Left ventricle myocardium superior (tissue), 1 donor: ENCODE data around the gene TRPM1. TPM values are rescaled to one million over a fixed set of nuclear protein-coding genes. Genes with fewer than 3 reads are reported as not detected.
A peak's percentile ranks its signal among the peaks of the same experiment; 100 is the strongest.

Experiments
- ATAC-seq: fragments of 200-7000 bp; cut with Tn5 transposase; one replicate; pipeline ENCODE4 v1.9.1; 2020; ENCODE audit warnings: mild to moderate bottlenecking, moderate library complexity
- DNase-seq: peaks from one replicate; pipeline ENCODE4 v3.0.0-alpha.2; 2020
- intact Hi-C: fragments of 100-400 bp; cut with micrococcal nuclease; formaldehyde crosslinking; loops from one replicate; pipeline ENCODE4 v1.11.0; 2022
- total RNA-seq: library from RNA; stranded (reverse); fragmentation: NEBNext Ultra II Directional; extraction: Animal tissue kit (Norgen Biotek cat#: 25700); gene quantifications from one replicate; pipeline ENCODE4 v1.2.1, GENCODE V29; 2021
- donor health status: DM: no; HTN: yes; CAD: no; lungs with severe emphysema.

TRPM1 gene
- total RNA-seq, 1 donor from 2014 or later, result not detected

DNA sequence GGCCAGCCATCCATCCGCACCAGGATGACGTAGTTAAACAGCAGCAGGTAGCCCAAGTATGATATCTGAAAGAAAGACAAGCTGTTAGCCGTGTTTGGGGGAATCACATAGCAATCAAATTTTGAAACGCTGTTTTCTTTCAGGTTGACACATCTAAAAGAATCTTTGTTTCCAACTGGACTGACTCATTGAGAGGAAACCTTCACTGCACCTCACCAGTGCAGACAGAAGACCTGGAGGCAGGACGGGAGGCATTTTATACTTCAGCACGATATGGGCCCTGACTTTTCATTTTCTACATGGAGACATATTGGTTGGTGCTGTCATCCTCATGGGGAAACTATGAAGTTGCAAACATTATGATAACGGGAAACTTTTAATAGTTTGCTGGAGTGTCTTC is 65.9 kb downstream of the TRPM1 start:
- DNase-seq (no peak), ATAC-seq (no peak)
- intact Hi-C loops, result loop anchor here (10.0 kb wide), 1 partner anchor 49 kb away; no protein-coding TSS in a partner anchor

- DNase-seq (no peak), ATAC-seq (no peak)
- intact Hi-C loops, result loop anchor here (10.0 kb wide), 1 partner anchor 51 kb away; no protein-coding TSS in a partner anchor
Measured at GRCh38 chr15:31034152-31034551, 67.4 kb downstream of the TRPM1 start.

DNA sequence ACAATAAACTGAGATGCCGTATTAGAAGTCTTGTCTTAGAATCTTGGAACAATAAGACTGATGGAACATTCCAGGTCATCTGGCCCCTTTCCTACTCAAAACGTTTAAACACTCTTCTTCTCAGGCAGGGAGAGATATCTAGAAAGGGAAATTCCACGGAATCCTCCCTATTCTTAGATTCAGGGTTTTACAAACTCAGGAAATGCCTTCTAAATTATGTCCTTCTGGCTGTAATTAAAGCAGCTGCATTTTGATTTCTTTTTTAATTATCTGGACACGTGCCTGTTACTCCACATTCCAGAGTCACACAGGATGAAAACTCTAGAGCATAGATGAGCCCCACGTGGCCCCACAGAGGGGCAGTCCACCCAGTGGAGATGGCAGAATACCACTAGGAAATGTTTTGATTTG is 68.6 kb downstream of the TRPM1 start:
- DNase-seq (no peak), ATAC-seq (peak; percentile 58)
- intact Hi-C loops, result loop anchor here (10.0 kb wide), 1 partner anchor 52 kb away; no protein-coding TSS in a partner anchor

- intact Hi-C loops, result loop anchor here (10.0 kb wide), 1 partner anchor 53 kb away; no protein-coding TSS in a partner anchor
- ATAC-seq (peak; percentile 40), DNase-seq (no peak)
Measured at GRCh38 chr15:31031471-31032067, 70.0 kb downstream of the TRPM1 start.

- intact Hi-C loops, result no loop called here
- no peak for DNase-seq
- ATAC-seq, result no peak
Measured at GRCh38 chr15:31027910-31028578, 73.5 kb downstream of the TRPM1 start.

GRCh38 chr15:31025996-31026395 is 75.5 kb downstream of the TRPM1 start:
- DNase-seq, result no peak
- ATAC-seq, result no peak
- intact Hi-C loops, result no loop called here

DNA sequence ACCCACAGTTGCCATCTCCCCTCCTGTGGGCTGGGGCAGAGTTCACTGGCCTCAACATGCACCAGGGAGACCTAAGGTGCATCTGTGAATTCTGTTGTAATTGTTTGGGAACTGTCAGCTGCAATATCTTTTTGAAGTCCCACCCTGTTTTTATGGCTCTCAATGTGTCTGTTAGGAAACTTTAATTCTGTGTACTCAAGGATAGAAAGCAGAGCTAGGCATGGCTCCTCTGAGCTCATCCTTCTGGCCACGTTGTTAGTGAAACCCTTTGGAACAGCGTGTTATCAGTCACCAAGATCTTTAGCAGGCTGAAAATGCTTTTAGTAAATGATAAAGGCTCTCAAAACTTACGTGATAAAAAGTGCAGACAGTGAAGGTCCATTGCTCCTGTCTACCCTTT is 76.5 kb downstream of the TRPM1 start:
- intact Hi-C loops, result no loop called here

DNA sequence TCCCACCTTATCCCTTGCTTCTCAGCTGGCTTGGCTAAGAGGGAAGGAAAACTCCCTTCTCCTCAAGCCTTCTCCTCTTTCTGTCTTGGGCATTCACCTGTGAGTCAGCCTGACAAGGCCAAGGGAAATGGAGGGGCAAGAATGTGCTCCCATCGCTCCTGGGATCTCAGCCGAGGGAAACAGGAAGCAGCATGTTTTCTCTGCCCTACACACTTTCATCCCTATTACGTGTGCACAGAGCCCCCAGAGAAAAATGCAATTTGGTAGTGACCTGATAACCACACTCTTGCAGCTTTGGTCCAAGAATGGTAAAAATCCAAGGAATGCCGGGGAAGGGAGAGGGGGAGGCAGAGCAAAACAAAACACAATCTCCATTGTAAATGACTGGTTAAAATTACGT is 77.2 kb downstream of the TRPM1 start:
- intact Hi-C loops, result no loop called here
- ATAC-seq, result no peak
- no peak for DNase-seq

More for the DNA sequence above, 76.5 kb downstream of the TRPM1 start:
- DNase-seq, result no peak
- no peak for ATAC-seq

DNA sequence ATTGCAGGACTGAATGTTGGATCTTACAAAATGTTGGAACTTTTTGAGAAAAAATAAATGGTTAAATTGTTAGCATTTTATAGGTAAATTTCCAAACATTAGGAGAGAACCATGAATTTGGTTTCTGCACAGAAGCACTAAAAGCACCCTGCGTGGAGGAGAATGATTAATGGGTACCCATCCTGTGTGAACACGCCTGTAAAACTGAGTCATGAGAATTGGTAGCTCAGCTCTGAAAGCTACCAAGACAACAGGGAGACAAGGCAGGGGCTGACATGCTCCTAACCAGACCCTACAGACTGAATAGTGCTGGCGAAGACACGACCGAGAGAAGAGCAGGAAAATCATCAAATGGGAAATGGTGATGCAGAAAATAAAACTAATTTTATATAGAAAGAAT is 77.7 kb downstream of the TRPM1 start:
- intact Hi-C loops, result no loop called here
- ATAC-seq (no peak), DNase-seq (no peak)

DNA sequence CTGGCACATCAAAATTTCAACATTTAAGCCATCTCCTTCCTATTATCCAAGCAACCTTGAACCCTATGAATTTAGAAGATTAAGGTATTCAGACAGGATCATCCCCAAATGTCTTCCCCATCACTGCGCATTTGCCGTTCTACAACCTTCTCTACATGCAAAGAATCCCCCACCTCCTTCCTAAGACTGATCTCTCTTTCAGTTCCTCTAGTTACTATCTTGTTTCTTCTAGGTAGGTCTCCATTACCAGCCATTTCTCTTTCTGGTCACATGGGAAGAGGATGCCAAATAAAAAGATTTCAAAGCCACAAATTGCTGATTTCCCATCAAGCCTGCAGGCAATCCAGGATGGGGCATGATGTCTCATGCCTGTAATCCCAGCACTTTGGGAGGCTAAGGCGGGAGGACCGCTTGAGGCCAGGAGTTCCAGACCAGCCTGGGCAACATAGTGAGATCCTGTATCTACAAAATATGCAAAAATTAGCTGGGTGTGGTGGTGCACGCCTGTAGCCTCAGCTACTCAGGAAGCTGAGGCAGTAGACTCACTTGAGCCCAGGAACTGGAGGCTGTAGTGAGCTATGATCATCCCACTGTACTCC is 80.4 kb downstream of the TRPM1 start:
- intact Hi-C loops, result no loop called here
- no peak for ATAC-seq
- DNase-seq, result no peak

DNA sequence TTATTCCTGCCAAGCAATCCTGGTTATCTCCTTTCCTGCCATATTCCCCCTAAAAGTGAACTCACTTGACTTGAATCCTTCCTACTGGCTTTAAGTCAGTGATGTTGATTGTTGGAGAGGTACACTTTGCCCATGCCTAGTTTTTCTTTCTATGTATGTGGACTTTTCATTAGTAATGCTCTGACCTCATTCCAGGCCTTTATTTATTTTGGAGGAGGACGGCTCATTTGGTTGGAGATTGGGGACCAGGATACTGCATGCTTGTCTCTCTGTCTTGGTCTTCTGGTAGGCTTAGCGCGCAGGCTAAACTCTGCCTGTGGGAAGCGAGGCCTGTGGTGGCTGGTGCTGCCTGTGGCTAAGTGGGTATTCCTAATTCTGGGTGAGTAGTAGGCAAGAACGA is 81.0 kb downstream of the TRPM1 start:
- intact Hi-C loops, result no loop called here
- DNase-seq (no peak), ATAC-seq (no peak)

DNA sequence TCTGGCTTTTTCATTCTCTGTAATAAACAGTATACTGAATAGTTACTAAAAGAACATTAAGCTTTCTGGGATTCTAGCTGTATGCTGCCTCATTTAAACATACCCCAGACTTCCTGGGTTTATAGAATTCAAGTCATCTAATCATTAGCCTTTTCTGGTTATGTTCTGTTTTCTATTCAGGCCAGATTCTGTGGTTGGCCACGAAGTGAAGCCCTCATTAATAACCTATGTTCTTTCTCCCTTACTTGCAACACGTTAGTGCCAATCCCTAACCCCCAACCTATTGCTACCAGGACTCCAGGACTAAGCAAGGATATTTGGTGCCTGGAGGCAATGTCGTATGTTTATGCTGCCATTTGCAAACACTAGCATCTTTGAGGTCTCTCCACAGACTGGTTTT is 81.5 kb downstream of the TRPM1 start:
- no peak for ATAC-seq

DNA sequence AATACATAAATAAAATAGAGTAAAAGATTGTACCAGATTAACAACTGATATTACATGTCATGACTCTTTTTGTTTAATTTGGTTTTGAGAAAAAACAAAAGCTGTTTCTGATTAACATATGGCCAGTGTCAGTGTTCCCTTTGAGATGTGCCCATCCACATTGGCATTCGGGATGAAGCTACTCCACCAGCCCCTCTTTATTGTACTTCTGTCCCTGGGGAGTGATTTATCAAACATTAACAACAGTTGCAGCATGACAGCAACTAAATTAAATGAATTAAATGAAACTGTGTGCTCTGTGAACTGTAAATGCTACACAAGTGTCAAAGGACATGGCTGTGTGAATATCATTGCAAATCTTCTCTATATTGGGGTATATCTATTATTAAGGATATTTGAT is 84.2 kb downstream of the TRPM1 start:
- ATAC-seq (no peak), DNase-seq (no peak)
- intact Hi-C loops, result no loop called here

More for the DNA sequence above, 81.5 kb downstream of the TRPM1 start:
- no peak for DNase-seq
- intact Hi-C loops, result no loop called here

DNA sequence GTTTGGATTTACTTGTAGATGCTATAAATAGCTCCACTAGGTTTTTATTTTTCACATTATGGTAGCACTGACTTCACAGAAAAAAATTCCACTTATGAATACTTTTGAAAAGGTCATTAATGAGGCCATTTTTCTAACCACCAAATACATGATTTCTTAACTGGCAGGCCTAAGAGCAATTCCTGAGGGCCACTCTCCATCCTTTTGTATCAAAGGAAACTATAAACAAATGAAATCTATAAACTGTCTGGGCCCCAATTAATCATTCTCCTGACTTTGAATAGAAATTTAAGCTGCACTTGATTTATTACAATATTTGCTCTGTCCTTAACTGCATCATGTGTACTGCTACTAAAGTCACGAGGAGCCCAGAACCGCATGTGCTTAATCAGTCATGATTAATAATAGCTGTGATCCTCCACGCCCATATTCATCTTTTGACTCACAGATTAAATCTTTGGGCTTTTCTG is 85.0 kb downstream of the TRPM1 start:
- intact Hi-C loops, result no loop called here
- ATAC-seq (no peak), DNase-seq (no peak)

DNA sequence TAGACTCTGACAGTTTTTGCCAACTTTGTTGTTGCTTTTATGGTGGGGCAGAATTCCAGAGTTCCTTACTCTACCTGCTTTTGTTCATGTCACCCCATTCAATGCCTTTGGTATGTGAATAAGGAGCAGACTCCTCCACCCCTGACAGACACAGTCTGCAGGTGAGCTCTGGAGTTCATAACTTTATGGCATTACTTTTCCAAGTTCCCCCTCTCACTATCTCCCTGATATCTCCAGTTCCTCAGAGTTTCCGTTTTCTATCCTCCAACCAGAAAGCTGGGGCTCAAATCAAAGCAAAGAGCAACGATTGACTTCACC is 87.0 kb downstream of the TRPM1 start:
- intact Hi-C loops, result no loop called here
- no peak for ATAC-seq
- DNase-seq, result no peak

DNA sequence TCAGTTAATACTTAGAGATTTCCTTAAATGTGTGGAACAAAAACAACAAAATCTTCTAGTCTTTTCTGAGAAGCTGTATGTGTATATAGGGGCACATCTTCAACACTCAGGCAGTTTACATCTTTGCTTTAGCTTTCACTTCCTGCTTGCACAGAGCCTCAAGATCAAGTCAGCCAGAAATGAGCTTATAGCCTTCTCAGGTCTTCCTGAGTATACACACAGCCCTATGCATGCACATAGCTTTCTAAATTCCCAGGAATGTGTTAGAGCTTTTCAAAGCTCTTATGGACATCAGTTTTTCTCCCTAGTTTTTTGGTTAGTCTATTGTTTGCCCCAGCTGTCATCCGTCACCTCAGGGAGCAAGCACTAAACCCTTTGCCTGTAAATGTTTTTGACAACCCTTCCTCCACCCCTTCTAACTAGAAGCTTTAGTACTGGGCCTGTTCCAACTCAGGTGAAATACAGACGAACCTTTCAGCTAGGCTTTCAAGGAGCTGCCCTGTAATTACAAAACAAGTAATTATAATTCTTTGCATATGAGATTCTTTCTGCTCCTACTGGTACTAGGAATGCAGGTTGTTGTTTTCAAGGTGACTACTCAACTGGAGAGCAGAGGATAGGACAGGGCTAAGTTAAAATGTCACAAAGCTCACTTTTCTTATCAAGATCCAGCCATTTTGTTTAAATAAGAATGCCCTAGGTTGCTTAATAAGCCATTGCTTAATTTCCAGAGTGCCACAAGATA is 87.5 kb downstream of the TRPM1 start:
- intact Hi-C loops, result no loop called here
- ATAC-seq (no peak), DNase-seq (no peak)

DNA sequence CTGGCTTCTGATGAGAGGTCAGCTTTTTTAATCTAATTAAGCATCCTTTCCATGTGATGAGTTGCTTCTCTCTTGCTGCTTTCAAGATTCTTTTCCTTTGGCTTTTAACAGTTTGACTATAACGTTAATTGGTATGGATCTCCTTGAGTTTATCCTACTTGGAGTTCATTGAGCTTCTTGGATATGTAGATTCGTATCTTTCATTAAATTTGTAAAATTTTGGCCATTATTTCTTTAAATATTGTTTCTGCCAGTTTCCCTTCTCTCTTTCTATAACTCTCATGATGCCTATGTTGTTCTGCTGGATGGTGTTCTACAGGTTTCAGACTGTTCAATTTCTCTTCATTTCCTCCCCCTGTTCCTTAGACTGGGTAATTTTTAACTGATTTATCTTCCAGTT is 89.1 kb downstream of the TRPM1 start:
- ATAC-seq, result no peak
- intact Hi-C loops, result no loop called here
- no peak for DNase-seq

DNA sequence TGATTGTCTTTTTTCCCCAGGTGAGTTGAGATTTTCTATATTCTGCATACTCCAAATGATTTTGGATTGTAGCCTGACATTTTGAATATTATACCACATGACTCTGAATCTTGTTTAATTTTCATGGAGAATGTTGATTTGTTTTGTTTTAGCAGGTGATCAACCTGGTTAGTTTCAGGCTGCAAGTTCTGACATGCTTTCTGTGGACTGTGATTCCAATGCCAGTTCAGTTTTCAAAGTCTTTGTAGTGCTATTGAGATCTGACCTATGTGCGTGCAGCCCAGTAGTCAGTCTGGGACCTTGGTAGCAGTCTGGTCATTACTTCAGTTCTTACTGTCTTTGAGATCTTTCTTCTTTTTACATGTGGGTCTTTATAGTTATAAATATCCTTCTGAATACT is 91.5 kb downstream of the TRPM1 start:
- ATAC-seq (no peak), DNase-seq (no peak)
- intact Hi-C loops, result no loop called here

GRCh38 chr15:31005660-31006059 is 95.9 kb downstream of the TRPM1 start:
- DNase-seq (no peak), ATAC-seq (no peak)
- intact Hi-C loops, result no loop called here

GRCh38 chr15:31004220-31004733 is 97.2 kb downstream of the TRPM1 start:
- intact Hi-C loops, result no loop called here
- DNase-seq, result peak; percentile 43
- peak; percentile 77 for ATAC-seq
